Kidney glomerular epithelial cell (primary cell): Measurements from ENCODE around the gene MTA3.

Experiments used
- DNase-seq: peaks from one replicate; lab custom pipeline; 2025; lab: John Stamatoyannopoulos, UW

The MTA3 gene

DNA sequence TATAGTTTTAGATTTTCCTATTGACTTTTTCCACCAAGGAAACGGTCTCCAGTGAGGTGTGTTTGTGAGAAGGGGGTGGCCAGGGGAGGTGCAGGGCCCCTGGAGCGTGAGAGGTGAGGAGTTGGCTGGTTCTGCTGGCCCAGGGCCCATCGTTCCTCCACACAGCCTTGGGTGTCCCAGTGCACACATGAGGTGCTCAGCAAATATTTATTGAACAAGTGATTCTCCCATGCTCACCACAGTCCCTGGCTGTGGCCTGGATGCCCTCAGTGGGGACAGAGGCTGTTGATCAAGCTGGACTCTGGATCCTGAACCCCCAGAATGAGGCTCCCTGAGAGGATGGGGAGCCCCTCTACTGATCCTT, 219.0 kb downstream of the MTA3 start:
- no peak for DNase-seq

DNA sequence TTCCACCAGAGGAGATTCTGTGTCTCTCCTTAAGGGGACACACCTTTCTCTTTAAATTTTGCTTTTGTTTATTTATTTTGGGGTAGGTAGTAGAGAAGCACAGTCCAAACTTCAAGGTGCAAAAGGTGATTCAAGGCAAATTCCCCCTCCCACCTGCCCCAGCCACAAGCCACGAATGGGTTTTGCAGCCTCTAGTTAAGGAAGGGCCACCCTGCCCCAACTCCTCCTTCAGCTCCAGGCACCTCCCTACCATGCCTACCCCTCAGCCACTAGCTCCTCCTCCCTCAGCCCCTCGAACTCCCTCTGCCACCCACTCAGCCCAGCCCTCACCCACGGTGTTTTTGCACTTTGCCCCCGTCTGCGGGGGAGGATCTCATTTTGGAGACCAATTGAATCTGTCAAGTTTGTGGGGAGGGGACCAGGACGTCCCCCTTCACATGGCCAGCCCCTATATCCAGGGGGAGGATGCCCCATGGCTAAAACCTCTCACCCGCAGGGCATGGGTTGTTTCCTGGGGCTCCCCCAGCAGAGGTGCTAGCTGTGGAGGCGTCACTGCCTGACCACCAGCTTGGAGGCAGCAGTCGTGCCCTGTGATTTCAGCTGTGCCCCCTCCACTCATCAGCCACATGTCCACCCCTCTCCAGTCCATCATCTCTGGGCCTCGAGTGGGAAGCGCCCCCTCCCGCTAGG, 219.5 kb downstream of the MTA3 start:
- DNase-seq: no peak

DNA sequence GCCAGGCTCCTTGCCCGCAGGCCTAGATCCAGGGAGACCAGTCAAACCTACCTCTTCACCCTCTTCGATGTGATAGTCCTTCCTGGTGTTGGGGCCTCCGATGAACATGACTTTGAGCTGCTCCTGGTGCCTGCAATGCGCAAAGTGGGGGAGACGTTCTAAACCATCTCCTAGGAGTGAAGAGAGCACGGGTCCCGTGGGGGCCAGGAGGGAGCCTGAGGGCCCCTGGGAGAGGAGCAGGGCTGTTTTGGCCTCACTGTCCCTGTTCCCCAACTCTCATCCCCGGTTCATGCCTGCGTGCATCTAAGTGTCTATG, 220.0 kb downstream of the MTA3 start:
- DNase-seq: no peak

DNA sequence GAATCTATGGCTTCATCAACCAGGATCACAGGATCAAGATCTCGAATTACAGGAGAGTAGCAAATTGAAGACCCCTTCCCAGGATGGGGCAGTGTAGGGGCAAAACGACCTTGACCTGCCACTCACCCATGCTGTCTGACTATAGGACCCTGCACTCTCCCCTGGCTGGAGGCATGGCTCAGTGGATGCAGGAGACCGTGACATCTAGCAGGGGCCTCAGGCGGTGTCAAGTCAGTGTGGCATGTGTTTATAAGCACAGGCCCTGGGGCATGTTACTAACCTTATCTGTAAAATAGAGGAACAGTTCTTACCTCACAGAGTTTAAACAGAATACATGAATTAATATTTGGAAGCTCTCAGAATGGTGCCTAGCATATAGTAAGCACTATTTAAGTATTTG, 220.4 kb downstream of the MTA3 start:
- DNase-seq: no peak

DNA sequence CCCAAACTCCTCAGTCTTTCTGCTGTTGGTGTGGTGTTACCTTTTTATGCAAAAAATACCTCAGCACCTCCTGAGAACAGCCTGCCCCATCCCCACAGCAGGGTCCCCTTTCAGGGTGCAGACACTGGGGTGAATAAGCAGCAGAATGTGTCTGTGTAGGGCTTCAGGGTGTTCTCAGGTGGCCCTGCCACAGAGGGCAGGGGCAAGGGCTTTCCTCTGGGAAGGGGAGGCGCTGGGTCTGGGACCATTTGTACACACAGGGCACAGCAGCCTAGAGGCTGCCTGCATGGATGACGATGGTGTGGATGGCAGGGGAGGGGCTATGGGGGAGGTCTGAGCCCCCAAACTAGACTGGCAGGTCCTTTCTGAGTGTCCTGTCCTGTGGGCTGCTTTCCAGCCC, 221.3 kb downstream of the MTA3 start:
- no peak for DNase-seq

DNA sequence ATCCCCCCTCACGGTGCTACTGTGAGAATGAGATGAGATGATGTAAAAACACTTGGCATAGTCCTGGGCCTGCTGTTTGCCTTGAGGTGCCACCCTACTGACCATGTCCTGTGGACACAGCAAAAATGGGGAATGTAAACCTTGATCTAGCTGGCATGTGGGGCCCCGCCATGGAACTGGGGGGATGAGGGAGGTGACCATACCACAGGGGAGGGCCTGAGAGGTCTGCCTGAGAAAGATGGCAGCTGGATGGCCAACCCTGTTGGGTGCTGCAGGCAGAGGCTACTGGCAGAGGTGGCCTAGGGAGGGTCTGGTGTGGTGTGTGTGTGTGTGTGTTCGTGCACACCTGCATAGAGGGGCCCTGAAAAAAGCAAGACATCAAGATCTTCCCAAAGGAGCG, 223.2 kb downstream of the MTA3 start:
- DNase-seq: no peak

DNA sequence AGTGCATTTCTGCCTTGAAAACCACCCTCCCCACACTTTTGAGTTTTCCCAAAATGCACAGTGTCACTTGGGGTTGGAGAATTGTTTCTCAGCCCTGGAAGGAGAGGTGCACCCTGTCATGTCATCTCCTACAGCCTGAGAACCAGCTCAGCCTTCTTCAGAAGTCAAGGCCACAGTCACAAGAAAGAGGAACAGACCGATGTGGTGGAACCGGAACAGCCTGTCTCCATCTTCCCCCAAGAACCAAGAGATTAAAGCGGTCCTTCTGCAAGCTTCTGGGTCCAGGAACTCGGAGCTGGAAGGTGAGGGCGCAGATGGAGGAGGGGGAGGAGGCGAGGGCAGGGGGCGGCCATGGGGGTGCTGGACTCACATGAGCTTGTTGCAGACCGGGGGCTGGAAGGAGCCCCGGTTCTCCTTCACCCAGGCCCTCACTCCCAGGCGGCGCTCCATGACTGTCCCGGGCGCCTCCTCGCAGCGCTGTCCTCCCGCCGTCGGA, 223.7 kb downstream of the MTA3 start:
- no peak for DNase-seq

DNA sequence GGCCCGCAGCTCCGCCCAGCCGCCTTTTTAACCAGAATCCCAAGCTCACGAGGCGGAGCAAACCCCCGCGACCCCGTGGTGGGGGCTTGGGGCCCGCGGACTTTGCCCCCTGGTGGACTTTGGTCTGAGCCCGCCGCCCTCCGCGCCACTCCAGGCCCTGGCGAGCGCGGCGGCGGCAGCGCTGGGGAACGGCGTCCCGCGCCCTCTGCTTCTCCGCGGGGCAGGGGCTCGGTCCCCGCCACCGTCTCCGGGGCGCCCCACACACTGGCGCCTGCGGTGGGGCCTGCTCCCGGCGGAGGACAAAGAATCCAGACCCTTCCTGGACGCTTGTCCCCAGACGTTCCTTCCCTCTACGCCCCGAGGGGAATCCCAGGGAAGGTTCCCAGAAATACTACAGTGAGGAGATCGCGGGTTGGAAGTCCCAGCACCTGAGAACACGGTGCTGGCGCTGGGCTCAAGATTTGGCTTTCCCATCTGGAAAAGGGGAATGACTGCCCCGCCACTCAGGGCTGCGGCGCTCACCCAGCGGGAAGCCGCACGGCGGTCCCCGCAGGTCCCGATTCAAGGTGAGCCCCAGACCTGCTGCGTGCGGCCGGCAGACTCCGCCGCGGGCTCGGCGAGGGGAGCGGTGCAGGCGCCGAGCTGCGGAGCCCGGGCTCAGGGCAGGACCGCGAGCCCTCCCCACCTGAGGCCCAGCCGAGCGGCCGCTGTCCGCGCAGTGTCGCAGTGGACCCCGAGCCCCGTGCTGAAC, 224.3 kb downstream of the MTA3 start, which contains the start of gene HAAO:
Gene HAAO, minus strand, starts transcription at position 1 of the 751 bp plus-strand sequence. CDS start 47 bp downstream, outside the sequence.
- DNase-seq: no peak

DNA sequence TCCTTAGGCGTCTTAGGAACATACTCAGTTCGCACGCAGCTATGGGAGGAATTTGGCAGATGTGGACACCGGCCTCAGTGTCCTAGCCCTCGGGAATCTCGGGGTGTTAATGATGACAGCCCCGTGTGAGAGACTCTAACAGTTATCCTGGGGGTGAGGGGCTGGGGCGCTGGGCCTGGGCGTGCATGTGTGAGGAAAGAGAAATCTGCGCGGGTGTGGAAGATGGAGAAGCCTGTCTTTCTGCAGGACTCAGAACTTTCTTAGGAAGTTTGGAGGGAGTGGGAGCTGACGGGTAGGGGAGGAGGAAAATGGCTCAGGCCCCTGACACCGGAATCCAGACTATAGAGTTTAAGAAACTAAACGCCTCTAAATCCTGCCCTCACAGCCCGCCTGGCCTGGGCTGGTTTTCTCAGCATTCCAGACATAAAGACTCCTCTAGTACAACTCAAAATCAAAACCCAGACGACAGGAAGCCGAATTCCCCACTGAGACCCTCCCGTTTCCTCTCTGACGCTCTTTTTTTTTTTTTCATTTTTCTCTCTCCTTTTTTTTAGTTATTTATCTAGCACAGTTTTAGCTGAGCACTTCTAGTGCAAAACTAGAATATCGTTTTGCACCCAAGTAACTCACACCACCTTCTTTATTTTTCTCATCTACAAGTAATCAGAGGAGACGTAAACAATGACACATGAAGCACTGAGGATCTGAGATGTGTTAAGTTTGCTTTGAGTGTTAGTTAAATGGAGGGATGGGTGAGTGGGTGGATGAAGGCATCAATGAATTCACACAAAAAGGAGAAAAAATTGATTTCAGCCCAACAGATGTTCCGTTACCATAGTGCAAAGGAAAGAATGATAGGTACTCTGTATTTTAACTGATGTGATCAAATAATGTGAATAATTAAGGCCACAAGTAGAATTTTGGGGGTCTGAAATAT, 225.2 kb downstream of the MTA3 start:
- DNase-seq: no peak

DNA sequence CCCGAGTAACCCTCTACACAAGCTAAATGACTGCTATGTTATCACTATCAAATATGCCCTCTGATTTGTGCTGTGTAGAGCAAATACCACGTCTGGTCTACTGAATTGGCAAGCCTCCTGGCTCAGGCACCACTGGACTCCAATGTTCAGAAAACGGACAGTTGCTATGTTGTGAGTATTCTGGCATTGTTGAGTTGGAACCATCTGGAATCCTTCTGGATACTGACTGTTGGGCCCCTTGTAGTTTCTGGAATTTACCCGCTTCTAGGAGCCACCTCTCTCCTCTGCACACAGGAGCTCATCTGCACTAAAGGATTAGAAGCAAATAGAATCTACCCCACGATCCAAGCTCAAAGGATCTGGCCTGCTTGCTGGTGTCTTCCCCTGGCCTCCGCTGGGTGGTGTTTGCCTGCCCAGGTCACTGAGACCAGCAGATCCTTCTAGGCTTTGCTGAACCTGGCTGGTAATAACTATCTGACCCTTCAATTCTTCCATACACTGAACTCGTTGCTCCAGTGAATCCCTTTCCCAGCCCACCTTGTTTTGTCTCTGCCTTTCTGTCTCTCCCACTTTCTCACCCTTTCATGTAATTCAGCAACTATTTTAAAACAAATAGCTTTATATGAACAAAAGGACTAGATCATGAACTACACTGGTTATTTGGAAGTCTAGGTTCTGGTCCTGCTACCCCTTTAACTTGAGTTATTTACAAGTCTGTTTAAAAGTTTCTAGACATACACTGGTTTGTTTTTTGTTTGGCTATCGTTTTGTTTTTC, 226.0 kb downstream of the MTA3 start:
- no peak for DNase-seq

DNA sequence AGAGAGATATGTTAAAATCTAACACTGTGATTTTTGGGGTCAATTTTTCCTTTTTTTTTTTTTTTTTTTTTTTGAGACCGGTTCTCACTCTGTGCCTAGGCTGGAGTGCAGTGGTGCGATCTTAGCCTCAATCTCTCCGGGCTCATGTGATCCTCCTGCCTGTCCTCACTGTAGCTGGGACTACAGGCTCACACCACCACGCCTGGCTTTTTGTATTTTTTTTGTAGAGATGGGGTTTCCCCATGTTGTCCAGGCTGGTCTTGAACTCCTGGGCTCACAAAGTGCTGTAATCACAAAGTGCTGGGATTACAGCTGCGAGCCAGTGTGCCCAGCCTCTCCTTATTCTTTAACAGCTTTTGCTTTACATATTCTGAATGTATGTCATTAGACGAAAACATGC, 226.8 kb downstream of the MTA3 start:
- DNase-seq: no peak

DNA sequence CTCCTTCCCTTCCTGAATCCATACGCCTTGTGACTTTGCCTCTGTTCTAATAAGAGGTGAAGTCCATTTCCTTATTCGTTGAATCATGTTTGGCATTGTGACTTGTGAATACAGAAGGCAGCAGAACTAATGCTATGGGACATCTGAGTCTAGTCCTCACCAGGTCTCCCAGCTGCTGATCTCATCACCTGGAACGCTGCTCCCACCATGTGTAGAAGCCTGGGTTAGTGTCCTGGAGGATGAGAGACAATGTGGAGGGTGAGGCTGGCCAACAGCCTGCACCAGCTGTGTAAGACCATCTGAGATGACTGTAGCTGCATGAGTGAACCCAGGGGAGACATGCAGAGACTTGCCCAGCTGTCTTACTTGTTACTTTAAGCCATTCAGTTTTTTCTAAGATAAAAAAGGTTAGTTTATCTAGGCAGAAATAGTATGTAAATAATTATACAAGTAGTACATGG, 227.4 kb downstream of the MTA3 start:
- DNase-seq: no peak

DNA sequence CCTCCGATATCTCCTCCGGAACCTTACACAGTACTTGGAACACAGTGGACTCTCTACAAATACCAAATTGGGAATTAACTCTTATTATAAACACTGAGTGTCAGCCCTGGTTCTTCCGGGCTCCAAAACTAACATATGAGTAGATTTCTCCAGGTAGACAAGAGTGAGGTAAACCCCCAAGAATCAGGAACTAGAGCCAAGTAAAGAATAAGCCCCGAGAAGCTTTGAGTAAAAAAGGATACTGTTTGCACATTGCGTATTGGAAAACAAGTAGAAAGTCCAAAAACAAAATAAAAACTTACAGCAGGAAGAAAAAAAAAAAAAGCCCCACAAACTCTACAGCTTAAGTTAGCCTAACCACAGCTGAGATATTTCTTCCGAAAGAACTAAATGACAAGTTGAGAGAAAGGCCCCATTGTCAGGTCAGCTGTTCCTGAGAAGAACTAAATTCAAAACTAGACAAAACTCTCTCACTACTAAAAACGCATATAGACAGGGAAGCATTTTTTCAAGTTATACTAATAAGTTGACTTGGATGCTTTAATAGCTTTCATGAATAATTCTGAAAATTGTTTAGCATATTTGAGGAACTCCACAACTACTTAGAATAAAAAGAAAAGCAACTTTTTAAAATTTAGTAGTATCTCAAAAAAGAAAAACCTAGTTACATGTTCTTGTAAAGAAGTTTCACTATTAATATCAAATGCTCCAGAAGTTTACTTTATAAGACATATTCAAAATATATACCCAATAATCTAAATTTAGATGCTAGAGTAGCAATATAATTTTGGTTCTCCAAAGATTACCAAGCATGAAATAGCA, 228.2 kb downstream of the MTA3 start:
- no peak for DNase-seq

DNA sequence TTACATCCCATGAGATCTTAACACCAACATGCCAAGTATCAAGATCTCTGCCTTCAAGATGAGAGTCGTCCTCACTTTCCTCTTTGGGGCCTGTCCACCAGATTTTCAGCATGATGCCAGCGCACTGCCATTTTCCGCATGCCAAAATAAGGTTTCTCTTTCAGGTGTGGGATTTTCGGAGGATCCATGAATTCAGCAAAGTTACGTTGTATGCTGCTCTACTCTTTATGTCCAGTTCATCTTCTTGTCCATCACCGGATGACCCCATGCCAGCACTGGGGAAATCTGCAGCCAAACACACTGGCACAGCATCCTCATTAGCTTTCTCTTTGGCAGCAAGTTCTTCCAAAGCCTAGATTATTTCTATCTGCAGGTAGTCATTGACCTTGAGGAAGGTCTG, 228.8 kb downstream of the MTA3 start:
- DNase-seq: no peak

DNA sequence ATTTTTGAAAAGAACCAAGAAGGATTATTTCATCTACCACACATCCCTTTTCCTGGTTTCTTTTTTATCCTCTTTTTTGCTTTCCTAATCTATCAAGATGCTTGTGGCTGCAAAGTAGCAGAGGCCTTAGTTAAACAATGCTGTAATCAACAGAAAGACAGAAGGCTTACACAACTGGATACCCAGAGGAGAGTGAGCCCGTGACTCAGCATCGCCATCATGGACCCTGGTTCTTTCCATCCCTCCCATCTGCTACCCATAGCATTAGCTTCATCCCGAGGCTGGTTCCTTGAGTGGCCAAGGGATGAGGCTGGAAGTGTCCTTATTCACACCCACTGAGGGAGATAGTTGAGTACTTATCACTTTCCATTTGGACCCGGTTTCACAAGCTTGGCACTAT, 231.4 kb downstream of the MTA3 start:
- DNase-seq: no peak

DNA sequence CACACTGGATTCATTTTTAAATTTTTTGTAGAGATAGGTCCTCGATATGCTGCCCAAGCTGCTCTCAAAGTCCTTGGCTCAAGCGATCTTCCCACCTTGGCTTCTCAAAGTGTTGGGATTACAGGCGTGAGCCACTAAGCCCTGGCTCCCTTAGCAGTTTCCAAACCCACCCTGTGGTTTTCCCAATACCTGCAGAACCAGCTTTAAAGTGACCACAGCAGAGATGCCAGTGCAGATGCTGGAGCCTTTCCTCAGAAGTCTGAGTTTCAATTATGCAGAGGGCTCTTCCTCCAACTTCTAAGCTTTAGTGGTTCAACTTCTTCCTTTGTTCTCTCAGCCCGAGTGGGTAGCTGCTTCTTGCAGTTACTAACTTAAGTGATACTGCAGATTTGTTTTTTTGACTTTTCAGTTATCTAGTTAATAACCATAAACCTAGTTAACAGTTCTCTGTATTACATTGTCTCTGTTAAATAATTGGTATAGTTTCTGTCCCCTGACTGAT, 232.1 kb downstream of the MTA3 start:
- no peak for DNase-seq

DNA sequence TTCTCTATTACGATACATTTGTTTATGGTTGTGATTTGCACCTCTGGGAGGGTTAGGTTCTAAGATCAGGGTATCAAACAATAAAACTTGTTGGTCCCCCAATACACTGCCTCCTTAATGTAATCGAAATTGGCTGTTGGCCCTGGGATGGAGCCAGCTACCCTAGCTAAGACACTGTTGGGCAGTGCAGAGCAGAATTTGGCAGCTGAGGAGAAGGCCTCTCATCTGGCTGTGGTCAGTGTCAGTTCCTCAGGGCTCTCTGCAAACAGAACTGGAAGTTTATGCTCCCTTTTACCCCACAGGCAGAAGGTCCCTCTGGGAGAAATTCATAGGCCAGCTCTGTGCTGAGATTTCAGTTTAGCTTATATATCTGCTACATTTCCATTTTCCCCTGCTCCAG, 232.5 kb downstream of the MTA3 start:
- DNase-seq: no peak

DNA sequence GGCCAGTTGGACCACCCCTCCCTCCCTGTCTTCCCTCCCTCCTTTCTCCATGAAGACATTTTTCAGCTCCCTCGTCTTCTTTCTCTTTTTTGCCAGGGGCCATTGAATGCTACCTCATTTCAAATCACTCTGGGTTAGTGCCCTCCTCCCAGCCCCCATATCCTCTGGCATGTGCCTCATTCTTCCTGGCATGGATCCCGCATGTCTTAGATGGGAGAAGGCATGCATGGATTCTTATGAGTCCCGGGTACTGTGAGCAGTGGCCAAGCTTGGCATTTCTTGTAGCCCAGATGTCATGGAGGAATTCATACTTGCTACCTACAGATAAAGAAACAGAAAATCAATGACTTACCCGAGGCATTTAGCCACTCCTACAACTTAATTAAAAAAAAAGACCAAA, 232.9 kb downstream of the MTA3 start:
- no peak for DNase-seq

DNA sequence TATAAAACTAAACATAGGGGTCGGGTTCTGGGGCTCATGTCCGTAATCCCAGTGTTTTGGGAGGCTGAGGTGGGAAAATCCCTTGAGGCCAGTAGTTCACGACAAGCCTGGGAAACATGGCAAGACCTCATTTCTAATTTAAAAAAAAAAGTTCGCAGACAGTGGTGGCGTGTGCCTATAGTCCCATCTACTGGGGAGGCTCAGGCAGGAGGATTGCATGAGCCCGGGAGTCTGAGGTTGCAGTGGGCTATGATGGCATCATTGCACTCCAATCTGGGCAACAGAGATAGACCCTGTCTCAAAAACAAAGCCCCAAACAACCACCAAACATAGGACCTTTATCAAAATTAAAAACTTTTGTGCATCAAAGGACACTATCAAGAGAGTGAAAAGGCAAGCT, 233.7 kb downstream of the MTA3 start:
- no peak for DNase-seq

DNA sequence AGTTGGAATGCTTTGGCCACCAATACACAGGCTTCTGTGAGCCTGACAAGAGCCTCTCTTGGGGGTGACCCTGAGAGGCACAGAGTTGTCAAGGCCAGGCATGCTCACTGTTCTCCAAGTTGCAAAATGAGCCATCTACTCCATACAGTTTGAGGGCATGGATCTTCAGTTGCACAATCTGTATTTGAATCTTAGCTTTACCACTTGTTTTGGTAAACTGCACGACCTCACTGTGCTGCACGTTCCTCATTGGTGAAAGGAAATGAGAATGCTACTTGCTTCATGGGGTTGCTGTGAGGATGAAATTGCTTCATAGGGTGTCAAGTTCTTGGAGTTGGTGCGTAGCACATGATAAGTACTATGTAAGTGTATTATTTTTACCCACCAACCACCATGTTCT, 235.9 kb downstream of the MTA3 start:
- DNase-seq: no peak

DNA sequence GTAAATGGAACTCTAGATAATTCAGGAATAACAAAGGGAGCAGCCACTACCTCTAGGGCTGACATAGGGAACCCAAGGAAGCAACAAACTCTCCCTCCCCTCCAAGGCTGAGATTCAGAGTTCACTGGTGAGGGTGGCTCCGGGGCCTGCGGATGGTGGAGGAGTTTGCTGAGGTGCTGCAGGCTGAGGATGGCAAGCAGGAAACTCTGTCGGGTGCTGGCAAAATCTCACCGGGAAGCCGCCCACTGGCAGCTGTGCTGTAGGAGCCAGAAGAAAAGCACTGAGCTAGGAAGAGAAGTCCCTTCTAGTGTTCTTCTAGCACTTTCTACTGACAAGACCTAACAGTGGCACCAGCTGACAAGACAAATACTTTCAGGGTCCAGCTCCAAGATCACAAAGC, 236.5 kb downstream of the MTA3 start:
- no peak for DNase-seq
